ENCODE data around the gene LMF2.
A peak's percentile ranks its signal among the peaks of the same experiment; 100 is the strongest.

Gene LMF2

GRCh38 chr22:50475652-50476002 lies 31.9 kb downstream of the LMF2 start:
- H2AFZ ChIP-seq (ENCODE audit: low read length), result peak overlapping the region; percentile 84
- H4K20me1 ChIP-seq (ENCODE audit: insufficient read depth, low read length), result peaks cover 4% of the 10 kb centered on the region; the same call in 1 of the 2 replicates
- peaks cover 7% of the 10 kb centered on the region for H3F3A ChIP-seq (ENCODE audit: insufficient read depth, low read length)
- no peaks in the 10 kb centered on the region for H3K36me3 ChIP-seq (replicated peaks; ENCODE audit: insufficient read depth, low read length)
- H3K27ac ChIP-seq (ENCODE audit: low read length), result no peak overlapping the region
- peaks cover 34% of the 10 kb centered on the region for H3K4me1 ChIP-seq (ENCODE audit: low read length)
- H3K27me3 ChIP-seq (replicated peaks; ENCODE audit: insufficient read depth, low read length), result peaks cover 14% of the 10 kb centered on the region
- no peaks in the 10 kb centered on the region for H3K9me3 ChIP-seq (replicated peaks; ENCODE audit: insufficient read depth, low read length)
- H3K9ac ChIP-seq (ENCODE audit: low read length), result peak overlapping the region; percentile 66
- peak overlapping the region; percentile 86; the same call in 1 of the 2 replicates for H3K4me2 ChIP-seq (ENCODE audit: low read depth, low read length)
- TF ChIP-seq EZH2phosphoT487 (IDR thresholded peaks at IDR 0.05; ENCODE audit: low read length) (no peak), CTCF (IDR thresholded peaks at IDR 0.05; ENCODE audit: low read length) (no peak), EZH2 (optimal IDR thresholded peaks at IDR 0.05; ENCODE audit: low read depth, low read length) (no peak)
- H3K9me2 ChIP-seq (replicated peaks; ENCODE audit: insufficient read depth, low read length), result no peaks in the 10 kb centered on the region
- H3K79me2 ChIP-seq (ENCODE audit: low read length), result peaks cover 40% of the 10 kb centered on the region
- peak overlapping the region; percentile 68 for H3K4me3 ChIP-seq (ENCODE audit: low read length)
- DNase-seq, result no peak

- Histone ChIP-seq H2AFZ (ENCODE audit: low read length) (peak within 1 kb of the TSS; percentile 84), H3K36me3 (replicated peaks; ENCODE audit: insufficient read depth, low read length) (no peaks in the 10 kb centered on the region), H3K27ac (ENCODE audit: low read length) (peak within 1 kb of the TSS; percentile 16; the same call in 1 of the 2 replicates), H3K27me3 (replicated peaks; ENCODE audit: insufficient read depth, low read length) (peaks cover 9% of the 10 kb centered on the region), H3K9me3 (replicated peaks; ENCODE audit: insufficient read depth, low read length) (no peaks in the 10 kb centered on the region), H3K4me2 (ENCODE audit: low read depth, low read length) (peak within 1 kb of the TSS; percentile 88), H3F3A (ENCODE audit: insufficient read depth, low read length) (peaks cover 13% of the 10 kb centered on the region), H3K9ac (ENCODE audit: low read length) (peak within 1 kb of the TSS; percentile 68), H4K20me1 (ENCODE audit: insufficient read depth, low read length) (peaks cover 4% of the 10 kb centered on the region; the same call in 1 of the 2 replicates), H3K79me2 (ENCODE audit: low read length) (peaks cover 47% of the 10 kb centered on the region), H3K4me3 (ENCODE audit: low read length) (peak within 1 kb of the TSS; percentile 92), H3K9me2 (replicated peaks; ENCODE audit: insufficient read depth, low read length) (no peaks in the 10 kb centered on the region), H3K4me1 (ENCODE audit: low read length) (peaks cover 41% of the 10 kb centered on the region)
- peak; percentile 93 for DNase-seq
- no peak for TF ChIP-seq EZH2 (optimal IDR thresholded peaks at IDR 0.05; ENCODE audit: low read depth, low read length)
- no peak for TF ChIP-seq EZH2phosphoT487 (IDR thresholded peaks at IDR 0.05; ENCODE audit: low read length)
- TF ChIP-seq CTCF (IDR thresholded peaks at IDR 0.05; ENCODE audit: low read length), result no peak
These were observed 32.5 kb downstream of the LMF2 start, which contains the start of gene SBF1 for GRCh38 chr22:50474710-50475651. Gene SBF1, minus strand, starts transcription at chr22:50475035. Its CDS starts 195 bp downstream, at chr22:50474840.

GRCh38 chr22:50473855-50474671 lies 33.4 kb downstream of the LMF2 start:
- no peak for DNase-seq
- peaks cover 21% of the 10 kb centered on the region for H3F3A ChIP-seq (ENCODE audit: insufficient read depth, low read length)
- H3K4me2 ChIP-seq (ENCODE audit: low read depth, low read length), result peak overlapping the region; percentile 88
- no peaks in the 10 kb centered on the region for H3K9me2 ChIP-seq (replicated peaks; ENCODE audit: insufficient read depth, low read length)
- peaks cover 48% of the 10 kb centered on the region for H3K4me1 ChIP-seq (ENCODE audit: low read length)
- no peaks in the 10 kb centered on the region for H3K9me3 ChIP-seq (replicated peaks; ENCODE audit: insufficient read depth, low read length)
- TF ChIP-seq EZH2phosphoT487 (IDR thresholded peaks at IDR 0.05; ENCODE audit: low read length) (no peak), EZH2 (optimal IDR thresholded peaks at IDR 0.05; ENCODE audit: low read depth, low read length) (no peak), CTCF (IDR thresholded peaks at IDR 0.05; ENCODE audit: low read length) (no peak)
- H3K36me3 ChIP-seq (replicated peaks; ENCODE audit: insufficient read depth, low read length), result no peaks in the 10 kb centered on the region
- H3K27me3 ChIP-seq (replicated peaks; ENCODE audit: insufficient read depth, low read length), result peaks cover 5% of the 10 kb centered on the region; the same call in 1 of the 2 replicates
- peaks cover 56% of the 10 kb centered on the region for H3K79me2 ChIP-seq (ENCODE audit: low read length)
- H2AFZ ChIP-seq (ENCODE audit: low read length), result no peak overlapping the region
- peaks cover 4% of the 10 kb centered on the region; the same call in 1 of the 2 replicates for H4K20me1 ChIP-seq (ENCODE audit: insufficient read depth, low read length)
- H3K9ac ChIP-seq (ENCODE audit: low read length), result peak overlapping the region; percentile 68; the same call in 1 of the 2 replicates
- peak overlapping the region; percentile 16; the same call in 1 of the 2 replicates for H3K27ac ChIP-seq (ENCODE audit: low read length)
- peak overlapping the region; percentile 92 for H3K4me3 ChIP-seq (ENCODE audit: low read length)

Data from MM.1S (cell line).